PC-3 (cell line): ENCODE measurements around the gene SIPA1L3. TPM values are rescaled to one million over a fixed set of nuclear protein-coding genes. Genes with fewer than 3 reads are reported as not detected.

Source experiments
- ATAC-seq: fragments of 200-7000 bp; cut with Tn5 transposase; 2 replicates; pipeline ENCODE4 v1.9.1; 2020; ENCODE audit warnings: mild to moderate bottlenecking, moderate library complexity
- BruUV-seq: library from RNA; stranded (reverse); fragments of 400-500 nt; replicated peaks from 2 replicates; lab custom pipeline; 2021; lab: Mats Ljungman, UMichigan
- CTCF ChIA-PET: fragments of 300-600 bp; sonication (Branson Sonifier 250); formaldehyde crosslinking; loops from one replicate; lab custom pipeline; 2022; ENCODE audit warnings: antibody characterized with exemption; lab: Charles Lee
- POLR2A ChIA-PET: fragments of 300-600 bp; sonication (Branson Sonifier 250); formaldehyde crosslinking; loops from one replicate; lab custom pipeline; 2022; ENCODE audit warnings: antibody characterized with exemption; ENCODE audit not compliant: unreplicated experiment; lab: Charles Lee
- DNase-seq: peaks from one replicate; pipeline ENCODE4 v3.0.0-alpha.2; 2015
- H2AFZ ChIP-seq: fragments of 300-600 bp; sonication (generic); 2 replicates; pipeline ENCODE4 v1.6.0; 2016; ENCODE audit warnings: antibody characterized with exemption, low read length
- H3F3A ChIP-seq: fragments of 300-600 bp; sonication (generic); one replicate; pipeline ENCODE4 v1.6.0; 2017; ENCODE audit warnings: antibody characterized with exemption, low read length, control low read depth, mild to moderate bottlenecking; ENCODE audit not compliant: unreplicated experiment
- H3K27ac ChIP-seq: fragments of 300-600 bp; sonication (generic); 2 replicates; pipeline ENCODE4 v1.5.1; 2016; ENCODE audit warnings: mild to moderate bottlenecking, low read length
- H3K27me3 ChIP-seq: fragments of 300-600 bp; sonication (generic); 2 replicates; pipeline ENCODE4 v1.6.1; 2016; ENCODE audit warnings: low read length, mixed read lengths
- H3K36me3 ChIP-seq: fragments of 300-600 bp; sonication (generic); 2 replicates; pipeline ENCODE4 v1.6.1; 2016; ENCODE audit warnings: low read depth, mixed run types, low read length, mixed read lengths
- H3K4me1 ChIP-seq: fragments of 300-600 bp; sonication (generic); 2 replicates; pipeline ENCODE4 v1.5.1; 2016; ENCODE audit warnings: low read length; ENCODE audit not compliant: insufficient read depth
- H3K4me2 ChIP-seq: fragments of 300-600 bp; sonication (generic); 2 replicates; pipeline ENCODE4 v1.6.0; 2016; ENCODE audit warnings: low read length
- H3K4me3 ChIP-seq: fragments of 300-600 bp; sonication (generic); 2 replicates; pipeline ENCODE4 v1.5.1; 2016; ENCODE audit warnings: mild to moderate bottlenecking, low read length, mixed read lengths
- H3K79me2 ChIP-seq: fragments of 300-600 bp; sonication (generic); 2 replicates; pipeline ENCODE4 v1.6.1; 2017; ENCODE audit warnings: low read length, mixed read lengths
- H3K9ac ChIP-seq: fragments of 300-600 bp; sonication (generic); 2 replicates; pipeline ENCODE4 v1.6.0; 2016; ENCODE audit warnings: mild to moderate bottlenecking, low read length
- H3K9me2 ChIP-seq: fragments of 300-600 bp; sonication (generic); replicated peaks from 2 replicates; pipeline ENCODE4 v1.6.1; 2016; ENCODE audit warnings: mixed run types, low read length, mixed read lengths
- H3K9me3 ChIP-seq: fragments of 300-600 bp; sonication (generic); 2 replicates; pipeline ENCODE4 v1.6.1; 2016; ENCODE audit warnings: low read length, mixed read lengths
- H4K20me1 ChIP-seq: fragments of 300-600 bp; sonication (generic); 2 replicates; pipeline ENCODE4 v1.6.1; 2016; ENCODE audit warnings: low read length, mixed read lengths
- CTCF ChIP-seq: fragments of 300-600 bp; sonication (generic); conservative IDR thresholded peaks from 2 replicates; pipeline ENCODE4 v1.5.1; 2017; ENCODE audit warnings: antibody characterized with exemption, low read depth, mild to moderate bottlenecking, low read length
- EZH2 ChIP-seq: fragments of 300-600 bp; sonication (generic); IDR thresholded peaks from one replicate; pipeline ENCODE4 v1.6.1; 2017; ENCODE audit warnings: antibody characterized with exemption, mild to moderate bottlenecking, low read length; ENCODE audit not compliant: unreplicated experiment
- EZH2phosphoT487 ChIP-seq: fragments of 300-600 bp; sonication (generic); IDR thresholded peaks from 2 replicates; pipeline ENCODE4 v1.6.1; 2018; ENCODE audit warnings: mild to moderate bottlenecking, antibody characterized with exemption, low read length, borderline replicate concordance
- intact Hi-C: fragments of 100-400 bp; cut with micrococcal nuclease; formaldehyde crosslinking; loops from 2 replicates; pipeline ENCODE4 v1.9.0; 2023
- total RNA-seq: library from RNA; depleted of rRNA; stranded (reverse); fragments of >200 nt; gene quantifications from 2 replicates; pipeline ENCODE4 v1.2.3, GENCODE V29; 2014

The SIPA1L3 gene
- total RNA-seq, 1 experiment from 2014 or later: 38.7 TPM

GRCh38 chr19:37948362-37948761 lies 41.4 kb downstream of the SIPA1L3 start:
- peaks cover 30% of the 10 kb centered on the region for H3K4me1 ChIP-seq
- intact Hi-C loops: no loop called here
- no TSS peak for BruUV-seq
- ChIA-PET CTCF (no interaction called here), POLR2A (no interaction called here)
- H3K27ac ChIP-seq: 0 out of 2 replicates have a peak overlapping the region, but pooled peaks have one; percentile 20
- no peak overlapping the region for H3K9ac ChIP-seq
- no peak for ATAC-seq
- H4K20me1 ChIP-seq: 0 out of 2 replicates have a peak, but pooled peaks cover 3% of the 10 kb centered on the region
- no peak overlapping the region for H3K4me3 ChIP-seq
- no peak for DNase-seq
- no peak overlapping the region for H3K4me2 ChIP-seq
- H3F3A ChIP-seq: peaks cover 3% of the 10 kb centered on the region
- H3K9me2 ChIP-seq: no peaks in the 10 kb centered on the region
- no peak for TF ChIP-seq EZH2
- no peak for TF ChIP-seq EZH2phosphoT487
- TF ChIP-seq CTCF: no peak
- H3K36me3 ChIP-seq: no peaks in the 10 kb centered on the region; the same call in 1 of the 2 replicates
- H3K9me3 ChIP-seq: no peaks in the 10 kb centered on the region
- H3K79me2 ChIP-seq: peaks cover 95% of the 10 kb centered on the region
- no peaks in the 10 kb centered on the region for H3K27me3 ChIP-seq
- no peak overlapping the region for H2AFZ ChIP-seq

DNA sequence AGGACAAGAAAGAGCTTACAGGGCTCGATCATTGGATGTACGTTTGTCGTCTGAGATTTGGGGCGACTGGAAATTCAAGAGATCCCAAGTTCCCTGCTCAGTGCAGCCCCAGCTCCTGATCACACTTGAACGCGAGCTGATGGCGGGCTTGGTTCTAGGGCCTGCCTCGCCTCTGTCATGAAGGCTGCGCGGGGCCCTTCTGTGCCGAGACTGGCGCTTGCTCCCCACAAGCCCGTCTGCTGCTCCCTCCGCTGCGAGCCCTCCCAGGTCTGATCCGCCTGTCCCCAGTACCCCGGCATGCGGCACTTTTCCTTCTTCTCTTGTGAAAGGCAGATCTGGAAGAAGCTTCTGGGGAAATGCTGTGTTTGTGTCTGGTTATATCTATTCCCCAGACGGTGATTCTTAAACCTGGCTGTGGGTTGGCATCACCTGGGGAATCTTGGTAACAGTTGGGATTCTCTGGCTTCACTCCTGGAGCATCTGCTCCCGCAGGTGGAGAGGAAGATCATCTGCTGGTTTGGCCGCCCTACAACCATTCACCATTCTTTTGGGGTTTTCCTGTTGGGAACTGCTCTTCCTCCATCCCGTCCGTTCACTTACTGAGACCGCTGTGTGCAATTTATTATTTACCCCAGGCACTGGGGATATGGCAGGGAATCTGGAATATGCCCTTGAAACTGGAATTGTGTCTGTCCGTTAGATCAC lies 43.6 kb downstream of the SIPA1L3 start:
- H3K4me1 ChIP-seq: peaks cover 40% of the 10 kb centered on the region
- peaks cover 94% of the 10 kb centered on the region for H3K79me2 ChIP-seq
- H2AFZ ChIP-seq: no peak overlapping the region
- H3K4me2 ChIP-seq: no peak overlapping the region
- CTCF ChIA-PET: no interaction called here
- no peak overlapping the region for H3K4me3 ChIP-seq
- BruUV-seq: no TSS peak
- ATAC-seq (no peak), DNase-seq (no peak)
- POLR2A ChIA-PET: no interaction called here
- intact Hi-C loops: no loop called here
- no peaks in the 10 kb centered on the region; the same call in 1 of the 2 replicates for H3K36me3 ChIP-seq
- H3K9ac ChIP-seq: no peak overlapping the region
- H3K27me3 ChIP-seq: no peaks in the 10 kb centered on the region
- no peaks in the 10 kb centered on the region for H3K9me2 ChIP-seq
- H3K9me3 ChIP-seq: no peaks in the 10 kb centered on the region
- peaks cover 4% of the 10 kb centered on the region for H3F3A ChIP-seq
- TF ChIP-seq CTCF: no peak
- no peak for TF ChIP-seq EZH2
- TF ChIP-seq EZH2phosphoT487: no peak
- peaks cover 4% of the 10 kb centered on the region; the same call in 1 of the 2 replicates for H4K20me1 ChIP-seq
- H3K27ac ChIP-seq: no peak overlapping the region

- Histone ChIP-seq H3K79me2 (peaks cover 95% of the 10 kb centered on the region), H3K9me3 (no peaks in the 10 kb centered on the region), H3K9ac (no peak overlapping the region), H2AFZ (no peak overlapping the region), H3K27ac (no peak overlapping the region), H3K4me3 (no peak overlapping the region), H3K36me3 (no peaks in the 10 kb centered on the region; the same call in 1 of the 2 replicates), H3F3A (peaks cover 4% of the 10 kb centered on the region), H3K9me2 (no peaks in the 10 kb centered on the region), H3K4me1 (peaks cover 40% of the 10 kb centered on the region), H3K27me3 (no peaks in the 10 kb centered on the region), H3K4me2 (no peak overlapping the region), H4K20me1 (peaks cover 7% of the 10 kb centered on the region; the same call in 1 of the 2 replicates)
- no peak for TF ChIP-seq EZH2phosphoT487
- no peak for TF ChIP-seq CTCF
- TF ChIP-seq EZH2: no peak
- intact Hi-C loops: no loop called here
- ChIA-PET CTCF (no interaction called here), POLR2A (no interaction called here)
- BruUV-seq: no TSS peak
- ATAC-seq: no peak
- DNase-seq: no peak
These were observed 44.8 kb downstream of the SIPA1L3 start for GRCh38 chr19:37951816-37952210.
